ENCODE results near the gene LRMDA. TPM values are rescaled to one million over a fixed set of nuclear protein-coding genes. Genes with fewer than 3 reads are reported as not detected.
A peak's percentile ranks its signal among the peaks of the same experiment; 100 is the strongest.

Gene LRMDA
- total and polyA plus RNA-seq, 2 of the 13 experiments (the other 11 are each of a cell fraction or from before 2014, with no cell fraction given), result 13.4 to 22.0 TPM

DNA sequence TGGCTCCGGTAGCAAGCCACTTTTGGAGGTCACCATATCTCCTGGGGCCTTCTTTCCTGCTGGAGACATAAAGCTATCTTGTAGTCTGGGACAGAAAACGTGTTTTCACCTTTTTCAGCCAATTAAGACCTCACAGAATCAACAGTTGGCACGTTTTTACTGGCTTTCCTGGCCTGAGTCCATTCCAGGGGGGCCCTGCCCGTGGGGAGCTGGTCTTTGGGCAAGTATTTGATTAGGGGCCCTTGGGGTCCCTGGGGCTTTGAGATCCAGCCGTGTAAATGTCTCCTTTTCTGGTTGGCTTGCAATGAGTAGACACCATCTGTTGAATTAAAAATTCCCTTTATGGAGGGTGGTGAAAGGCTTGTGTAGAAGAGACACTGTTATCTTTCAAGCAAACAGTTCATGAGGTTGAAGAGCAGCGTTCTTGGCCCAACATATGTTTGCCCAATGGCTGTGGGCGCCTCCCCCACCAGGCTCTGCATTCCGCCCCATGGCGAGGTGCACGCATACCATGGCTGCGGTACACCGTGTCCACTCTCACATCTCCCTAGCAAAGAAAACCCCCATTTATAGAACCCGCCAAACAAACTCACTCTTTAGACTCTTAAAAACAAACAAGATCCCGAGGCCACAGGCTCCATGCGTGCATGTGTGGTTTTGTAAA, 593.2 kb downstream of the LRMDA start (continued):
- 0 out of 2 replicates have a peak, but pooled peaks have one; percentile 22 for TF ChIP-seq CAMTA2 (CRISPR knock-in tag; IDR thresholded peaks at IDR 0.05; ENCODE audit: borderline replicate concordance)
- no peak for TF ChIP-seq RFX3 (CRISPR knock-in tag; IDR thresholded peaks at IDR 0.05)
- no peak for TF ChIP-seq ZNF329 (CRISPR knock-in tag; IDR thresholded peaks at IDR 0.05; ENCODE audit: low read depth)
- TF ChIP-seq, protein P1, sequence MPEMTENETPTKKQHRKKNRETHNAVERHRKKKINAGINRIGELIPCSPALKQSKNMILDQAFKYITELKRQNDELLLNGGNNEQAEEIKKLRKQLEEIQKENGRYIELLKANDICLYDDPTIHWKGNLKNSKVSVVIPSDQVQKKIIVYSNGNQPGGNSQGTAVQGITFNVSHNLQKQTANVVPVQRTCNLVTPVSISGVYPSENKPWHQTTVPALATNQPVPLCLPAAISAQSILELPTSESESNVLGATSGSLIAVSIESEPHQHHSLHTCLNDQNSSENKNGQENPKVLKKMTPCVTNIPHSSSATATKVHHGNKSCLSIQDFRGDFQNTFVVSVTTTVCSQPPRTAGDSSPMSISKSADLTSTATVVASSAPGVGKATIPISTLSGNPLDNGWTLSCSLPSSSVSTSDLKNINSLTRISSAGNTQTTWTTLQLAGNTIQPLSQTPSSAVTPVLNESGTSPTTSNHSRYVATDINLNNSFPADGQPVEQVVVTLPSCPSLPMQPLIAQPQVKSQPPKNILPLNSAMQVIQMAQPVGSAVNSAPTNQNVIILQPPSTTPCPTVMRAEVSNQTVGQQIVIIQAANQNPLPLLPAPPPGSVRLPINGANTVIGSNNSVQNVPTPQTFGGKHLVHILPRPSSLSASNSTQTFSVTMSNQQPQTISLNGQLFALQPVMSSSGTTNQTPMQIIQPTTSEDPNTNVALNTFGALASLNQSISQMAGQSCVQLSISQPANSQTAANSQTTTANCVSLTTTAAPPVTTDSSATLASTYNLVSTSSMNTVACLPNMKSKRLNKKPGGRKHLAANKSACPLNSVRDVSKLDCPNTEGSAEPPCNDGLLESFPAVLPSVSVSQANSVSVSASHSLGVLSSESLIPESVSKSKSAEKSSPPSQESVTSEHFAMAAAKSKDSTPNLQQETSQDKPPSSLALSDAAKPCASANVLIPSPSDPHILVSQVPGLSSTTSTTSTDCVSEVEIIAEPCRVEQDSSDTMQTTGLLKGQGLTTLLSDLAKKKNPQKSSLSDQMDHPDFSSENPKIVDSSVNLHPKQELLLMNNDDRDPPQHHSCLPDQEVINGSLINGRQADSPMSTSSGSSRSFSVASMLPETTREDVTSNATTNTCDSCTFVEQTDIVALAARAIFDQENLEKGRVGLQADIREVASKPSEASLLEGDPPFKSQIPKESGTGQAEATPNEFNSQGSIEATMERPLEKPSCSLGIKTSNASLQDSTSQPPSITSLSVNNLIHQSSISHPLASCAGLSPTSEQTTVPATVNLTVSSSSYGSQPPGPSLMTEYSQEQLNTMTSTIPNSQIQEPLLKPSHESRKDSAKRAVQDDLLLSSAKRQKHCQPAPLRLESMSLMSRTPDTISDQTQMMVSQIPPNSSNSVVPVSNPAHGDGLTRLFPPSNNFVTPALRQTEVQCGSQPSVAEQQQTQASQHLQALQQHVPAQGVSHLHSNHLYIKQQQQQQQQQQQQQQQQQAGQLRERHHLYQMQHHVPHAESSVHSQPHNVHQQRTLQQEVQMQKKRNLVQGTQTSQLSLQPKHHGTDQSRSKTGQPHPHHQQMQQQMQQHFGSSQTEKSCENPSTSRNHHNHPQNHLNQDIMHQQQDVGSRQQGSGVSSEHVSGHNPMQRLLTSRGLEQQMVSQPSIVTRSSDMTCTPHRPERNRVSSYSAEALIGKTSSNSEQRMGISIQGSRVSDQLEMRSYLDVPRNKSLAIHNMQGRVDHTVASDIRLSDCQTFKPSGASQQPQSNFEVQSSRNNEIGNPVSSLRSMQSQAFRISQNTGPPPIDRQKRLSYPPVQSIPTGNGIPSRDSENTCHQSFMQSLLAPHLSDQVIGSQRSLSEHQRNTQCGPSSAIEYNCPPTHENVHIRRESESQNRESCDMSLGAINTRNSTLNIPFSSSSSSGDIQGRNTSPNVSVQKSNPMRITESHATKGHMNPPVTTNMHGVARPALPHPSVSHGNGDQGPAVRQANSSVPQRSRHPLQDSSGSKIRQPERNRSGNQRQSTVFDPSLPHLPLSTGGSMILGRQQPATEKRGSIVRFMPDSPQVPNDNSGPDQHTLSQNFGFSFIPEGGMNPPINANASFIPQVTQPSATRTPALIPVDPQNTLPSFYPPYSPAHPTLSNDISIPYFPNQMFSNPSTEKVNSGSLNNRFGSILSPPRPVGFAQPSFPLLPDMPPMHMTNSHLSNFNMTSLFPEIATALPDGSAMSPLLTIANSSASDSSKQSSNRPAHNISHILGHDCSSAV (CRISPR knock-in tag; IDR thresholded peaks at IDR 0.05; ENCODE audit: borderline replicate concordance), result no peak
- TF ChIP-seq ZNF788 (CRISPR knock-in tag; IDR thresholded peaks at IDR 0.05; ENCODE audit: borderline replicate concordance), result peak; percentile 92; the same call in 1 of the 2 replicates
- TF ChIP-seq, protein P2, sequence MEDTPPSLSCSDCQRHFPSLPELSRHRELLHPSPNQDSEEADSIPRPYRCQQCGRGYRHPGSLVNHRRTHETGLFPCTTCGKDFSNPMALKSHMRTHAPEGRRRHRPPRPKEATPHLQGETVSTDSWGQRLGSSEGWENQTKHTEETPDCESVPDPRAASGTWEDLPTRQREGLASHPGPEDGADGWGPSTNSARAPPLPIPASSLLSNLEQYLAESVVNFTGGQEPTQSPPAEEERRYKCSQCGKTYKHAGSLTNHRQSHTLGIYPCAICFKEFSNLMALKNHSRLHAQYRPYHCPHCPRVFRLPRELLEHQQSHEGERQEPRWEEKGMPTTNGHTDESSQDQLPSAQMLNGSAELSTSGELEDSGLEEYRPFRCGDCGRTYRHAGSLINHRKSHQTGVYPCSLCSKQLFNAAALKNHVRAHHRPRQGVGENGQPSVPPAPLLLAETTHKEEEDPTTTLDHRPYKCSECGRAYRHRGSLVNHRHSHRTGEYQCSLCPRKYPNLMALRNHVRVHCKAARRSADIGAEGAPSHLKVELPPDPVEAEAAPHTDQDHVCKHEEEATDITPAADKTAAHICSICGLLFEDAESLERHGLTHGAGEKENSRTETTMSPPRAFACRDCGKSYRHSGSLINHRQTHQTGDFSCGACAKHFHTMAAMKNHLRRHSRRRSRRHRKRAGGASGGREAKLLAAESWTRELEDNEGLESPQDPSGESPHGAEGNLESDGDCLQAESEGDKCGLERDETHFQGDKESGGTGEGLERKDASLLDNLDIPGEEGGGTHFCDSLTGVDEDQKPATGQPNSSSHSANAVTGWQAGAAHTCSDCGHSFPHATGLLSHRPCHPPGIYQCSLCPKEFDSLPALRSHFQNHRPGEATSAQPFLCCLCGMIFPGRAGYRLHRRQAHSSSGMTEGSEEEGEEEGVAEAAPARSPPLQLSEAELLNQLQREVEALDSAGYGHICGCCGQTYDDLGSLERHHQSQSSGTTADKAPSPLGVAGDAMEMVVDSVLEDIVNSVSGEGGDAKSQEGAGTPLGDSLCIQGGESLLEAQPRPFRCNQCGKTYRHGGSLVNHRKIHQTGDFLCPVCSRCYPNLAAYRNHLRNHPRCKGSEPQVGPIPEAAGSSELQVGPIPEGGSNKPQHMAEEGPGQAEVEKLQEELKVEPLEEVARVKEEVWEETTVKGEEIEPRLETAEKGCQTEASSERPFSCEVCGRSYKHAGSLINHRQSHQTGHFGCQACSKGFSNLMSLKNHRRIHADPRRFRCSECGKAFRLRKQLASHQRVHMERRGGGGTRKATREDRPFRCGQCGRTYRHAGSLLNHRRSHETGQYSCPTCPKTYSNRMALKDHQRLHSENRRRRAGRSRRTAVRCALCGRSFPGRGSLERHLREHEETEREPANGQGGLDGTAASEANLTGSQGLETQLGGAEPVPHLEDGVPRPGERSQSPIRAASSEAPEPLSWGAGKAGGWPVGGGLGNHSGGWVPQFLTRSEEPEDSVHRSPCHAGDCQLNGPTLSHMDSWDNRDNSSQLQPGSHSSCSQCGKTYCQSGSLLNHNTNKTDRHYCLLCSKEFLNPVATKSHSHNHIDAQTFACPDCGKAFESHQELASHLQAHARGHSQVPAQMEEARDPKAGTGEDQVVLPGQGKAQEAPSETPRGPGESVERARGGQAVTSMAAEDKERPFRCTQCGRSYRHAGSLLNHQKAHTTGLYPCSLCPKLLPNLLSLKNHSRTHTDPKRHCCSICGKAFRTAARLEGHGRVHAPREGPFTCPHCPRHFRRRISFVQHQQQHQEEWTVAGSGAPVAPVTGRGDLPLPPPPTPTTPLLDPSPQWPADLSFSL (CRISPR knock-in tag; IDR thresholded peaks at IDR 0.05), result no peak
- peak; percentile 73; the same call in 1 of the 2 replicates for TF ChIP-seq ZNF605 (CRISPR knock-in tag; IDR thresholded peaks at IDR 0.05)
- 0 out of 2 replicates have a peak, but pooled peaks have one; percentile 70 for TF ChIP-seq MIER2 (CRISPR knock-in tag; IDR thresholded peaks at IDR 0.05)
- TF ChIP-seq YEATS2 (CRISPR knock-in tag; IDR thresholded peaks at IDR 0.05; ENCODE audit: borderline replicate concordance), result peak; percentile 56; the same call in 1 of the 2 replicates
- peak; percentile 73; the same call in 1 of the 2 replicates for TF ChIP-seq ZMAT3 (CRISPR knock-in tag; conservative IDR thresholded peaks at IDR 0.05)
- TF ChIP-seq, protein P3, sequence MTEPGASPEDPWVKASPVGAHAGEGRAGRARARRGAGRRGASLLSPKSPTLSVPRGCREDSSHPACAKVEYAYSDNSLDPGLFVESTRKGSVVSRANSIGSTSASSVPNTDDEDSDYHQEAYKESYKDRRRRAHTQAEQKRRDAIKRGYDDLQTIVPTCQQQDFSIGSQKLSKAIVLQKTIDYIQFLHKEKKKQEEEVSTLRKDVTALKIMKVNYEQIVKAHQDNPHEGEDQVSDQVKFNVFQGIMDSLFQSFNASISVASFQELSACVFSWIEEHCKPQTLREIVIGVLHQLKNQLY (CRISPR knock-in tag; IDR thresholded peaks at IDR 0.05), result peak; percentile 93
- TF ChIP-seq ZBTB1 (CRISPR knock-in tag; IDR thresholded peaks at IDR 0.05; ENCODE audit: borderline replicate concordance), result 0 out of 2 replicates have a peak, but pooled peaks have one; percentile 20
- no peak; the same call in 1 of the 2 replicates for TF ChIP-seq ZIK1 (CRISPR knock-in tag; IDR thresholded peaks at IDR 0.05; ENCODE audit: borderline replicate concordance, low read depth)

Measured in HepG2 (cell line).